PC-3 (cell line): ENCODE data around the gene DPCD. TPM values are rescaled to one million over a fixed set of nuclear protein-coding genes. Genes with fewer than 3 reads are reported as not detected.
A peak's percentile ranks its signal among the peaks of the same experiment; 100 is the strongest.

Source experiments
- ATAC-seq: fragments of 200-7000 bp; cut with Tn5 transposase; 2 replicates; pipeline ENCODE4 v1.9.1; 2020; ENCODE audit warnings: mild to moderate bottlenecking, moderate library complexity
- BruUV-seq: library from RNA; stranded (reverse); fragments of 400-500 nt; replicated peaks from 2 replicates; lab custom pipeline; 2021; lab: Mats Ljungman, UMichigan
- CTCF ChIA-PET: fragments of 300-600 bp; sonication (Branson Sonifier 250); formaldehyde crosslinking; loops from one replicate; lab custom pipeline; 2022; ENCODE audit warnings: antibody characterized with exemption; lab: Charles Lee
- POLR2A ChIA-PET: fragments of 300-600 bp; sonication (Branson Sonifier 250); formaldehyde crosslinking; loops from one replicate; lab custom pipeline; 2022; ENCODE audit warnings: antibody characterized with exemption; ENCODE audit not compliant: unreplicated experiment; lab: Charles Lee
- DNase-seq: peaks from one replicate; pipeline ENCODE4 v3.0.0-alpha.2; 2015
- H2AFZ ChIP-seq: fragments of 300-600 bp; sonication (generic); 2 replicates; pipeline ENCODE4 v1.6.0; 2016; ENCODE audit warnings: antibody characterized with exemption, low read length
- H3F3A ChIP-seq: fragments of 300-600 bp; sonication (generic); one replicate; pipeline ENCODE4 v1.6.0; 2017; ENCODE audit warnings: antibody characterized with exemption, low read length, control low read depth, mild to moderate bottlenecking; ENCODE audit not compliant: unreplicated experiment
- H3K27ac ChIP-seq: fragments of 300-600 bp; sonication (generic); 2 replicates; pipeline ENCODE4 v1.5.1; 2016; ENCODE audit warnings: mild to moderate bottlenecking, low read length
- H3K27me3 ChIP-seq: fragments of 300-600 bp; sonication (generic); 2 replicates; pipeline ENCODE4 v1.6.1; 2016; ENCODE audit warnings: low read length, mixed read lengths
- H3K36me3 ChIP-seq: fragments of 300-600 bp; sonication (generic); 2 replicates; pipeline ENCODE4 v1.6.1; 2016; ENCODE audit warnings: low read depth, mixed run types, low read length, mixed read lengths
- H3K4me1 ChIP-seq: fragments of 300-600 bp; sonication (generic); 2 replicates; pipeline ENCODE4 v1.5.1; 2016; ENCODE audit warnings: low read length; ENCODE audit not compliant: insufficient read depth
- H3K4me2 ChIP-seq: fragments of 300-600 bp; sonication (generic); 2 replicates; pipeline ENCODE4 v1.6.0; 2016; ENCODE audit warnings: low read length
- H3K4me3 ChIP-seq: fragments of 300-600 bp; sonication (generic); 2 replicates; pipeline ENCODE4 v1.5.1; 2016; ENCODE audit warnings: mild to moderate bottlenecking, low read length, mixed read lengths
- H3K79me2 ChIP-seq: fragments of 300-600 bp; sonication (generic); 2 replicates; pipeline ENCODE4 v1.6.1; 2017; ENCODE audit warnings: low read length, mixed read lengths
- H3K9ac ChIP-seq: fragments of 300-600 bp; sonication (generic); 2 replicates; pipeline ENCODE4 v1.6.0; 2016; ENCODE audit warnings: mild to moderate bottlenecking, low read length
- H3K9me2 ChIP-seq: fragments of 300-600 bp; sonication (generic); replicated peaks from 2 replicates; pipeline ENCODE4 v1.6.1; 2016; ENCODE audit warnings: mixed run types, low read length, mixed read lengths
- H3K9me3 ChIP-seq: fragments of 300-600 bp; sonication (generic); 2 replicates; pipeline ENCODE4 v1.6.1; 2016; ENCODE audit warnings: low read length, mixed read lengths
- H4K20me1 ChIP-seq: fragments of 300-600 bp; sonication (generic); 2 replicates; pipeline ENCODE4 v1.6.1; 2016; ENCODE audit warnings: low read length, mixed read lengths
- CTCF ChIP-seq: fragments of 300-600 bp; sonication (generic); conservative IDR thresholded peaks from 2 replicates; pipeline ENCODE4 v1.5.1; 2017; ENCODE audit warnings: antibody characterized with exemption, low read depth, mild to moderate bottlenecking, low read length
- EZH2 ChIP-seq: fragments of 300-600 bp; sonication (generic); IDR thresholded peaks from one replicate; pipeline ENCODE4 v1.6.1; 2017; ENCODE audit warnings: antibody characterized with exemption, mild to moderate bottlenecking, low read length; ENCODE audit not compliant: unreplicated experiment
- EZH2phosphoT487 ChIP-seq: fragments of 300-600 bp; sonication (generic); IDR thresholded peaks from 2 replicates; pipeline ENCODE4 v1.6.1; 2018; ENCODE audit warnings: mild to moderate bottlenecking, antibody characterized with exemption, low read length, borderline replicate concordance
- intact Hi-C: fragments of 100-400 bp; cut with micrococcal nuclease; formaldehyde crosslinking; loops from 2 replicates; pipeline ENCODE4 v1.9.0; 2023
- total RNA-seq: library from RNA; depleted of rRNA; stranded (reverse); fragments of >200 nt; gene quantifications from 2 replicates; pipeline ENCODE4 v1.2.3, GENCODE V29; 2014

DPCD gene
- total RNA-seq, 1 experiment from 2014 or later: 37.1 TPM

GRCh38 chr10:101564490-101564991 lies 23.6 kb upstream of the DPCD start:
- BruUV-seq: no TSS peak
- no peaks in the 10 kb centered on the region for H3K79me2 ChIP-seq
- no peak overlapping the region for H2AFZ ChIP-seq
- H3K9me3 ChIP-seq: no peaks in the 10 kb centered on the region
- TF ChIP-seq EZH2: no peak
- no peak for TF ChIP-seq CTCF
- TF ChIP-seq EZH2phosphoT487: no peak
- H3F3A ChIP-seq: no peaks in the 10 kb centered on the region
- ATAC-seq (no peak), DNase-seq (no peak)
- intact Hi-C loops: loop anchor here (10.0 kb wide), 1 partner anchor 260 kb away; no protein-coding TSS in a partner anchor
- ChIA-PET POLR2A (no interaction called here), CTCF (no interaction called here)
- H3K4me2 ChIP-seq: no peak overlapping the region
- H3K9ac ChIP-seq: no peak overlapping the region
- H4K20me1 ChIP-seq: no peaks in the 10 kb centered on the region
- H3K9me2 ChIP-seq: no peaks in the 10 kb centered on the region
- H3K4me3 ChIP-seq: no peak overlapping the region
- no peaks in the 10 kb centered on the region for H3K27me3 ChIP-seq
- H3K36me3 ChIP-seq: no peaks in the 10 kb centered on the region
- no peak overlapping the region for H3K27ac ChIP-seq
- H3K4me1 ChIP-seq: peaks cover 4% of the 10 kb centered on the region; the same call in 1 of the 2 replicates

GRCh38 chr10:101565370-101565900 lies 22.7 kb upstream of the DPCD start:
- Histone ChIP-seq H4K20me1 (no peaks in the 10 kb centered on the region), H3K4me3 (no peak overlapping the region), H3K36me3 (no peaks in the 10 kb centered on the region), H3K9me3 (no peaks in the 10 kb centered on the region), H3K4me1 (peaks cover 5% of the 10 kb centered on the region; the same call in 1 of the 2 replicates), H3K4me2 (no peak overlapping the region), H3K9me2 (no peaks in the 10 kb centered on the region), H3K79me2 (no peaks in the 10 kb centered on the region), H3K27ac (no peak overlapping the region), H2AFZ (no peak overlapping the region), H3K9ac (no peak overlapping the region), H3K27me3 (no peaks in the 10 kb centered on the region), H3F3A (no peaks in the 10 kb centered on the region)
- no peak for TF ChIP-seq EZH2phosphoT487
- TF ChIP-seq CTCF: no peak
- TF ChIP-seq EZH2: no peak
- CTCF ChIA-PET: no interaction called here
- POLR2A ChIA-PET: no interaction called here
- ATAC-seq (no peak), DNase-seq (no peak)
- intact Hi-C loops: loop anchor here (5.0 to 10.0 kb wide), 2 partner anchors 261 to 403 kb away; no protein-coding TSS in a partner anchor
- BruUV-seq: no TSS peak

- intact Hi-C loops: loop anchor here (5.0 to 10.0 kb wide), 2 partner anchors 261 to 404 kb away; no protein-coding TSS in a partner anchor
- no TSS peak for BruUV-seq
- Histone ChIP-seq H2AFZ (peak overlapping the region; percentile 57), H3K27ac (no peak overlapping the region), H3K9ac (no peak overlapping the region), H3K9me2 (no peaks in the 10 kb centered on the region), H4K20me1 (no peaks in the 10 kb centered on the region), H3F3A (no peaks in the 10 kb centered on the region), H3K79me2 (no peaks in the 10 kb centered on the region), H3K36me3 (no peaks in the 10 kb centered on the region), H3K4me2 (peak overlapping the region; percentile 73), H3K4me1 (peaks cover 10% of the 10 kb centered on the region; the same call in 1 of the 2 replicates), H3K27me3 (no peaks in the 10 kb centered on the region), H3K9me3 (no peaks in the 10 kb centered on the region), H3K4me3 (peak overlapping the region; percentile 50; the same call in 1 of the 2 replicates)
- TF ChIP-seq EZH2 (no peak), EZH2phosphoT487 (no peak), CTCF (no peak)
- DNase-seq (no peak), ATAC-seq (no peak)
- CTCF ChIA-PET: no interaction called here
- POLR2A ChIA-PET: no interaction called here
Measured at GRCh38 chr10:101565936-101566332, 22.2 kb upstream of the DPCD start.
